Right ventricle myocardium superior (tissue), 1 donor: Measurements from ENCODE around the gene EIF4G3. TPM values are rescaled to one million over a fixed set of nuclear protein-coding genes. Genes with fewer than 3 reads are reported as not detected.
A peak's percentile ranks its signal among the peaks of the same experiment; 100 is the strongest.

Experiments used
- ATAC-seq: fragments of 200-7000 bp; cut with Tn5 transposase; one replicate; pipeline ENCODE4 v1.9.1; 2020; ENCODE audit warnings: mild to moderate bottlenecking; ENCODE audit not compliant: poor library complexity
- DNase-seq: peaks from one replicate; pipeline ENCODE4 v3.0.0-alpha.2; 2020
- intact Hi-C: fragments of 100-400 bp; cut with DNase I; formaldehyde crosslinking; loops from one replicate; pipeline ENCODE4 v1.11.2; 2022
- microRNA-seq: library from miRNA; unstranded; fragments of <30 nt; microRNA quantifications from one replicate; pipeline ENCODE4 v1.2.0, GENCODE V29; 2020
- total RNA-seq: library from RNA; stranded (reverse); fragmentation: NEBNext Ultra II Directional; extraction: Animal tissue kit (Norgen Biotek cat#: 25700); gene quantifications from one replicate; pipeline ENCODE4 v1.2.1, GENCODE V29; 2021
- donor health status: DM: no; HTN: yes; CAD: no; lungs with severe emphysema.

EIF4G3 gene
- total RNA-seq, 1 donor from 2014 or later: 24.7 TPM

DNA sequence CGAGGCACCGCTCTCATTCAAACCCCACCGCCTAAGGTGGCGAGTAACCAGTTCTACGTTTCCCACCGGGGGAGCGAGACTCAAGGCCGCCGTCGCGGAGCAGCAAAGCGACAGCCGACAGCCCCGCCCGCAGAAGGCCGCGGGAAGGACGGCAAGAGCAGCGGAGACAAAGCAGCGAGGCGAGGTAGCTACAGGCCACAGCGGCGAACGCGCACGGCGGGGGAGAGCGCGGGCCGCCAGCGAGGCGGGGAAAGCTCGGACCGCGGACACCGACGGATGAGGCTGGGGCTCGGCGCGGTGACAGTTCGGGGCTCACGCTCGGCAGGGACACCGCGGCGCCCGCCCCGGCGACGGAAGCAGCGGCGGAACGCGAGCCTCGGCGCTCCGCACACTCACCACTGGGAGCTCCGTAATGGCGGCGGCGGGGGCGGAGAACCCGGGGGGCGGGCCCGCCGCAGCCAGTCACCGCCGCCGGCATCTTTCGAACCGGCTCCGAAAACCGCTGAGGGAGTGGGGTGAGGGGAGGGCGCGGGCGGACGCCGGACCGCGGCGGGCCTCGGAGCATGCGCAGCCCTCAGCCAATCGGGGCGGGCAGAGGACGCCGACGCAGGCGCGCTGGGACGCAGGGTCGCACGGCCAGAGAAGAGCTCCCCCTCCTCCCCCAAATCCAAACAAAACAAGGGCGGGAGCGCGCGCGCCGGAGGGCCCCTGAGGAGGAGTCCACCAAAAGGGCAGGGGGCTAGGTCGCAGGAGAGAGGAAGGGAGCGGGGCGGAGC lies 390.3 kb downstream of the EIF4G3 start:
- peak; percentile 97 for ATAC-seq
- DNase-seq: peak; percentile 96
- intact Hi-C loops: no loop called here

DNA sequence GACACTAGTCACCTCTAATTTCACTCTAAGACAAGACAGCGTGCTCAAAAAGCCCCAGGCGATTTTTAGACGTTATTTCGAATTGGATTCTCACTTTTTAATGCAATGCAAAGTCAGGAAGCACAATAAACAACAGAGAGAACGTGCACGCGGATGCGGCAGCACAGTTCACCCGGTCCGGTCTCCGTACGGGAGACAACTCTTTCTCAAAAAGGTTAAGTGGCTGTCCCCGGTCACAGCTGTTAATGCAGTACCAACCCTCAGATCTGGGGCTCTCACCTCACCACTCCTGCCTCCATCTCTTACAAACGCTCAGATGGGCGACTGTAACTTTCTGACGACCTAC lies 390.8 kb downstream of the EIF4G3 start:
- no peak for DNase-seq
- peak; percentile 2 for ATAC-seq

DNA sequence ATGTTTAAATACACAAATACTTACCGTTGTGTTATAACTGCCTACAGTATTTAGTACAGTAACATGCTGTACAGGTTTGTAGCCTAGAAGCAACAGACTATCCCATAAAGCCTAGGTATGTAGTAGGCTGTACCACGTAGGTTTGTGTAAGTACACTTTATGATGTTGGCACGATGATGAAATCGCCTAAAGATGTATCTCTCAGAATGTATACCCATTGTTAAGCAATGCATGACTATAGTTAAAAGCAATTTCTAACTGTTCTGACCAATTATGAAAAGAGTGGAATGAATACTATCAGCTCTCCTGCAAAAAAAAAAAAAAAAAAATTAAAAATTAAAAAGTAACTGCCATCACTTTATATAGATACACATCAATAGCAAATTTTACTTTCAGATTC lies 401.0 kb downstream of the EIF4G3 start:
- intact Hi-C loops: no loop called here
- ATAC-seq (no peak), DNase-seq (no peak)

More for the DNA sequence above, 390.8 kb downstream of the EIF4G3 start:
- intact Hi-C loops: no loop called here

DNA sequence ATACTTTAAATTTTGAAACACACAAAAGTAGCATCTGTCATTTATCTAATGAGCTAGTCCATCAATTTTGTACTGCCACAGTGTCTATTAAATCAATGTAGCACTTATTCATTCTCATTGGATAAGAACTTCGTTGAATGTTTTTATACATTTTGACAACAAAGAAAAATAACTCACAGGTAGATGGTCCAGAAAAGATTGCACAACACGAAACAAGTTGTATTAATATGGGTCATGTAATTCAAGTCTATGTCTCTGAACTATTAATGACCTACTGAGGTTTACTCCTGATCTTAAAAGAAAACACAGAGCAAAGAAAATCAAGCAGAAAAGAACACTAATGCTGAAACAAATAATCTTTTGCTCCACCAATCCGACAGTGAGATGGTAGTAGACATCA lies 404.9 kb downstream of the EIF4G3 start:
- intact Hi-C loops: no loop called here
- no peak for DNase-seq
- no peak for ATAC-seq

DNA sequence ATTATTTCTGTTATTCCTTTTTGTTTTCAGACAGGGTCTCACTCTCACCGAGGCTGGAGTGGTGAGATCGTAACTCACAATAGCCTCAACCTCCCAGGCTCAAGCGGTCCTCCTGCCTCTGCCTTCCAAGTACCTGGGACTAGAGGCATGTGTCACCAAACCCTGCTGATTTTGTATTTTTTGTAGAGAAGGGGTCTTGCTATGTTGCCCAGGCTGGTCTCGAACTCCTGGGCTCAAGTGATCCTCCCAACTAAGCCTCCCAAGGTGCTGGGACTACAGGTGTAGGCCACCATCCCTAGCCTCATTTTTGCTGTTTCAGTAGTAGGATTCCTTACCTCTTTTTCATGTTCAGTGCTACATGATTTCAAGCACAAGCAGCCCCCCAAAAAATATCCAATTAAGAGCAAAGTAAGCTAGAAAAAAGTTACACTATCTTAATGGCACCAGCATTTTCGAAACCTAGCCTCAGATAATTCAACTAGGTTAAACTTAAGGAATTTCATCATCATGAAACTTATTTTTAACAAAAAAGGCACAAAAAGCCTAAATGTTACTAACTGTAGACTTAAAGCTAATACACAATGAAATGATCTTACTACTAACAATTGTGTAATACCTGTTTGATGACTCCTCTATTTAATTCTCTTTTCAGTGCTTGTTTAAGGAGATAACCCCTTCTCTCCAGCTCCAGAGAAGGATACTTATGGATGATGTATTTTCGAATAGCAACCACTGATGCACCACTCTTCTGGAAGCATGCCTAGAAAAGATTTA lies 406.2 kb downstream of the EIF4G3 start:
- ATAC-seq (no peak), DNase-seq (no peak)
- intact Hi-C loops: no loop called here

DNA sequence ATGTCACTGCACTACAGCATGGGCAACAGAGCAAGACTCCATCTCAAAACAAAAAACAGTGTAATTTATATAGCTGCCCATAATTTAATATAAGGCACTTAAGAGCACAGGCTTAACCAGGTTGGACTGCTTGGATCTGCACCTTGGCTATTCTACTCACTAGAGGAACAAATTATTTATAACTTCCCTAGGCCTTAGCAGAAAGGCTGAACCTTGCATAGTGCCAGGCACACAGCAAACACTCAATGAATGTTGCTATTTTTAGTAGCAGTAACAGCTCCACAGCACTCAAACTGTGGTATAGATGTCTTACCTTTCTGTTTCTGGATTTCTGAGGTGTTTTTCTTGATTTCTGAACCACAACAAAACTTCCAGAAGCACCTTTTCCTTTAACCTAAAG lies 409.4 kb downstream of the EIF4G3 start:
- no peak for DNase-seq
- intact Hi-C loops: no loop called here
- ATAC-seq: peak; percentile 90

DNA sequence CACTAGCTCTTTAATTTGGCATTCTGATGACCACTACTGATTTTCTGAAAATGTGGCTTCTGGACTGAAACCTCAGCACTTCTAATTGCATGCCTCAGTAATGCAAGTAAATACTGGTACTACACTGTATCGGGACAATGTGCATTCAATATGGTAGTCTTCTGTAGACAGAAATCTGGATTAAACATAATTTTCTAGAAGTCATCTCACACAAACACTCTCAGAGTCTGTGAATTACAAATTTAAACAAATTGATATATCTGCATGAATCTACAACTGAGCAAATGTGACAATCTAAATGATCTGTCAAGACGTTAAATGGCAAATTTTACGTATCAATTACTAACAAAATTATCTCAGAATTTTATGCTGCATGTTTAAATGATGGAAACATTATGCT lies 413.3 kb downstream of the EIF4G3 start:
- ATAC-seq (no peak), DNase-seq (no peak)
- intact Hi-C loops: no loop called here

DNA sequence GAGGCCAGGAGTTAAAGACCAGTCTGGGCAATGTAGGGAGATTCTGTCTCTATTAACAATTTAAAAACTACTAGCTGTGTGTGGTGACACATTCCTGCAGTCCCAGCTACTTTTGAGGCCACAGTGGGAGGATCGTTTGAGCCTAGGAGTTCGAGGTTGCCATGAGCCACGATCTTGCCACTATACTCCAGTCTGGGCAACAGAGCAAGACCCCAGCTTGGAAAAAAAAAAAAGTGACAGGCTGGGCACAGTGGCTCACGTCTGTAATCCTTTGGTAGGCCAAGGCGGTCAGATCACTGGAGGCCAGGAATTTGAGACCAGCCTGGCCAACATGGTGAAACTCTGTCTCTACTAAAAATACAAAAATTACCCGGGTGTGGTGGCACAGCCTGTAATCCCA lies 416.4 kb downstream of the EIF4G3 start:
- intact Hi-C loops: no loop called here
- no peak for DNase-seq
- no peak for ATAC-seq

Small RNAs within 50 kb of the gene (microRNA-seq; reads per million reads assigned to microRNA genes)
- gene MIR1256: 0.97 reads per million

Other genes starting within 250 kb of the EIF4G3 start
- 45.3 TPM for gene ECE1, start 113.6 kb upstream of the EIF4G3 start, total RNA-seq